GM12891 (cell line): ENCODE results near the gene DSEL.

ENCODE experiments used
- POLR2A ChIP-seq: IDR thresholded peaks from 2 replicates; pipeline ENCODE4 v1.6.1; 2011; ENCODE audit warnings: low read depth, low read length, control low read depth
- POLR2AphosphoS5 ChIP-seq: IDR thresholded peaks from 2 replicates; pipeline ENCODE4 v1.6.1; 2011; ENCODE audit warnings: low read depth, low read length, control low read depth
- POU2F2 ChIP-seq: IDR thresholded peaks from 2 replicates; pipeline ENCODE4 v1.6.1; 2011; ENCODE audit warnings: low read depth, mild to moderate bottlenecking, control low read depth, low read length, moderate library complexity
- SPI1 ChIP-seq: IDR thresholded peaks from 2 replicates; pipeline ENCODE4 v1.6.1; 2011; ENCODE audit warnings: low read depth, low read length, control low read depth
- TAF1 ChIP-seq: IDR thresholded peaks from 2 replicates; pipeline ENCODE4 v1.6.1; 2011; ENCODE audit warnings: low read depth, low read length, control low read depth

GRCh38 chr18:67553437-67553836 lies 36.9 kb upstream of the DSEL start:
- TF ChIP-seq SPI1 (no peak), TAF1 (no peak), POLR2A (no peak), POLR2AphosphoS5 (no peak), POU2F2 (no peak)
